KMS-11 (cell line): Measurements from ENCODE around the gene ZFY.

Experiments
- H2AFZ ChIP-seq: fragments of 200-600 bp; sonication (generic); 2 replicates; pipeline ENCODE4 v1.6.1; 2016; ENCODE audit warnings: antibody characterized with exemption, mixed run types, low read depth
- H3K27ac ChIP-seq: fragments of 200-600 bp; sonication (generic); 2 replicates; pipeline ENCODE4 v1.6.1; 2016; ENCODE audit warnings: mild to moderate bottlenecking, mixed run types
- H3K27me3 ChIP-seq: fragments of 200-600 bp; sonication (generic); 2 replicates; pipeline ENCODE4 v1.6.1; 2017; ENCODE audit warnings: mild to moderate bottlenecking, low read depth, mixed run types, moderate library complexity; ENCODE audit not compliant: insufficient read depth
- H3K36me3 ChIP-seq: fragments of 200-600 bp; sonication (generic); 2 replicates; pipeline ENCODE4 v1.6.1; 2017; ENCODE audit warnings: mild to moderate bottlenecking, mixed run types; ENCODE audit not compliant: insufficient read depth
- H3K4me1 ChIP-seq: fragments of 200-600 bp; sonication (generic); 2 replicates; pipeline ENCODE4 v1.6.1; 2016; ENCODE audit warnings: mild to moderate bottlenecking, low read depth, mixed run types; ENCODE audit not compliant: poor library complexity, severe bottlenecking
- H3K4me2 ChIP-seq: fragments of 200-600 bp; sonication (generic); 2 replicates; pipeline ENCODE4 v1.7.0; 2016; ENCODE audit warnings: mild to moderate bottlenecking, mixed run types
- H3K4me3 ChIP-seq: fragments of 200-600 bp; sonication (generic); IDR thresholded peaks from 2 replicates; pipeline ENCODE4 v1.6.1; 2017; ENCODE audit warnings: low read depth, low read length, mixed read lengths; ENCODE audit not compliant: insufficient read depth
- H3K79me2 ChIP-seq: fragments of 200-600 bp; sonication (generic); 2 replicates; pipeline ENCODE4 v1.6.1; 2016; ENCODE audit warnings: low read depth, mixed run types; ENCODE audit not compliant: insufficient read depth
- H3K9ac ChIP-seq: fragments of 200-600 bp; sonication (generic); 2 replicates; pipeline ENCODE4 v1.6.1; 2016; ENCODE audit warnings: mild to moderate bottlenecking, mixed run types
- H4K20me1 ChIP-seq: fragments of 200-600 bp; sonication (generic); 2 replicates; pipeline ENCODE4 v1.6.1; 2016; ENCODE audit warnings: mild to moderate bottlenecking, mixed run types; ENCODE audit not compliant: insufficient read depth
- TF ChIP-seq, protein P1 (sequence below): fragments of 200-600 bp; sonication (generic); conservative IDR thresholded peaks from 2 replicates; pipeline ENCODE4 v1.6.1; 2017; ENCODE audit warnings: low read depth, mild to moderate bottlenecking, antibody characterized with exemption, low read length, moderate library complexity, mixed read lengths

The ZFY gene

DNA sequence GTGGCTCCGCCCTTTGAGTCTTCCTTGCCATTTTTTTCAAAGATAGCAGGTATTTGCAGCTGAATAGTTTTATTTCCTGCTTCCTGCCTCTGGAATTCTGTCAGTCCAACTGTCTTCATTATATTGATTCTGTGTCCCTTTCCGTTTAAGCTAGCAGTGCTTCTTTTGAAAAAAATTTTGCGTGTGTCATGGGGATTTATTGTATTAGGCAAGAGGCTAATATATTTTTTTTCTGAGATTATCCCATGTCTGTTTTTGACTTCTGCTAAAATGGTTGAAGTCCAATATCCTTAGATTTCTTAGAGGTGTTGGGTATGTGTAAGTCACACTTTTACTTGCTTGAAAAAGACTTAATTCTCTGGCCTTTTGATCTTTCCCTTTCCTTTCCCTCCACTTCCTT is 20.4 kb downstream of the ZFY start:
- Histone ChIP-seq H3K36me3 (no peaks in the 10 kb centered on the region), H3K9ac (no peak overlapping the region), H3K4me3 (no peak overlapping the region), H3K4me2 (no peak overlapping the region), H2AFZ (no peak overlapping the region), H3K79me2 (no peaks in the 10 kb centered on the region), H3K27ac (no peak overlapping the region), H3K27me3 (no peaks in the 10 kb centered on the region), H3K4me1 (no peaks in the 10 kb centered on the region), H4K20me1 (no peaks in the 10 kb centered on the region)
- TF ChIP-seq, protein P1, sequence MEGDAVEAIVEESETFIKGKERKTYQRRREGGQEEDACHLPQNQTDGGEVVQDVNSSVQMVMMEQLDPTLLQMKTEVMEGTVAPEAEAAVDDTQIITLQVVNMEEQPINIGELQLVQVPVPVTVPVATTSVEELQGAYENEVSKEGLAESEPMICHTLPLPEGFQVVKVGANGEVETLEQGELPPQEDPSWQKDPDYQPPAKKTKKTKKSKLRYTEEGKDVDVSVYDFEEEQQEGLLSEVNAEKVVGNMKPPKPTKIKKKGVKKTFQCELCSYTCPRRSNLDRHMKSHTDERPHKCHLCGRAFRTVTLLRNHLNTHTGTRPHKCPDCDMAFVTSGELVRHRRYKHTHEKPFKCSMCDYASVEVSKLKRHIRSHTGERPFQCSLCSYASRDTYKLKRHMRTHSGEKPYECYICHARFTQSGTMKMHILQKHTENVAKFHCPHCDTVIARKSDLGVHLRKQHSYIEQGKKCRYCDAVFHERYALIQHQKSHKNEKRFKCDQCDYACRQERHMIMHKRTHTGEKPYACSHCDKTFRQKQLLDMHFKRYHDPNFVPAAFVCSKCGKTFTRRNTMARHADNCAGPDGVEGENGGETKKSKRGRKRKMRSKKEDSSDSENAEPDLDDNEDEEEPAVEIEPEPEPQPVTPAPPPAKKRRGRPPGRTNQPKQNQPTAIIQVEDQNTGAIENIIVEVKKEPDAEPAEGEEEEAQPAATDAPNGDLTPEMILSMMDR, result no peak

DNA sequence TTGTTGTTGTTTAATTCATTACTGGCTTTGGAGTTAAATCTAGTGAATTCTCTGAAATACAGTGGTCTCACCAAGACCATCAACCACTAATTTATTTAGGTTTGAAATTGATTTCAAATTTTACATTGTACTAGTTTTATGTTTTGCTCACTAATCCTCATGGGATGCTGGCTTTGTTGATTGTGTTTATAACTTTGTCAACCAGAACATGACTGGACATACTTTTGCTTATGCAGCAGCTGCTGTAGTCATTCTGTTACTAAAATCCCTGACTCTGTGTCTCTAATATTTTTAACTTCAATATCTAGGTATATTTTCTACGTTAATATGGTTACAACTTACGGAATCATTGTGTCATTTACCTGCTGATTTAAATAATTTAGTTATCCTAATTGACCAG is 26.9 kb downstream of the ZFY start:
- Histone ChIP-seq H3K4me1 (no peaks in the 10 kb centered on the region), H3K4me3 (no peak overlapping the region), H3K27me3 (no peaks in the 10 kb centered on the region), H3K9ac (no peak overlapping the region), H3K4me2 (no peak overlapping the region), H4K20me1 (no peaks in the 10 kb centered on the region), H2AFZ (no peak overlapping the region), H3K79me2 (no peaks in the 10 kb centered on the region), H3K27ac (no peak overlapping the region), H3K36me3 (no peaks in the 10 kb centered on the region)
- TF ChIP-seq, protein P1, result no peak

DNA sequence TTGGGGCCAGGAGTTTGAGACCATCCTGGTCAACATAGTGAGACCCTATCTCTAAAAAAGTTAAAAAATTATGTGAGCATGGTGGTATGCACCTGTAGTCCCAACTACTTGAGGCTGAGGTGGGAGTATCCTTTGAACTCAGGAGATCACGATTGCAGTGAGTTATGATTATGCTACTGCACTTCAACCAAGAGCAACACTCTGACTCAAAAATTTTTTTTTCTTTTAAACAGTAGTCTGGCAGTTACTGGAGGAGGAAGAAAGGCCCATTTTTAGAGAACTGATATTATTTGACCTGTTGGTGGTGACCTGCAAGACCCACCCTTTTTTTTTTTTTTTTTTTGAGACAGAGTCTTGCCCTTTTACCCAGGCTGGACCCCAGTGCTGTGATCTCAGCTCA is 29.6 kb downstream of the ZFY start:
- Histone ChIP-seq H3K9ac (no peak overlapping the region), H4K20me1 (no peaks in the 10 kb centered on the region), H3K4me1 (no peaks in the 10 kb centered on the region), H3K79me2 (no peaks in the 10 kb centered on the region), H3K4me3 (no peak overlapping the region), H3K4me2 (no peak overlapping the region), H3K36me3 (no peaks in the 10 kb centered on the region), H2AFZ (no peak overlapping the region), H3K27me3 (no peaks in the 10 kb centered on the region), H3K27ac (no peak overlapping the region)
- TF ChIP-seq, protein P1, result no peak

DNA sequence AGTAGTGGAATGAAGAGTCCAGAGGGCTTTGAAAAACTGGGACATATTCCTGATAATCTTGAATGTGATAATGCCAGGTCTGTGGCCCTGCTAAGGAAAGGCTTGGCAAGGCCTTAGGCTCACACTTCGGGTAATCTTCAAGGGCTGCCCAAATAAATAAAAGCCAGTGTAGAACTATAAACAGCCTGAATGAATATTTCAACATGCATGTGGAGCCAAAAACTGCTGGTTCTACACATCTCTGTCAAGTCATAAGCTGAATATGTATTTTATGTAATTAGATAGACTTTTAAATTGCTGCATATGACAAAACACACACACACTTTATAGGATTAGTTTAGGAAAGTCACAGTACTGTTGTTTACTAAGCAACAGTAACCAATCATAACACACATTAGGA is 30.4 kb downstream of the ZFY start:
- no peak overlapping the region for H2AFZ ChIP-seq

More for the DNA sequence above, 30.4 kb downstream of the ZFY start:
- Histone ChIP-seq H3K4me1 (no peaks in the 10 kb centered on the region), H3K4me2 (no peak overlapping the region), H3K4me3 (no peak overlapping the region), H3K9ac (no peak overlapping the region), H3K27ac (no peak overlapping the region), H4K20me1 (no peaks in the 10 kb centered on the region), H3K27me3 (no peaks in the 10 kb centered on the region), H3K36me3 (no peaks in the 10 kb centered on the region), H3K79me2 (no peaks in the 10 kb centered on the region)
- TF ChIP-seq, protein P1, result no peak
